ENCODE measurements around the gene PRXL2B.

PRXL2B gene

DNA sequence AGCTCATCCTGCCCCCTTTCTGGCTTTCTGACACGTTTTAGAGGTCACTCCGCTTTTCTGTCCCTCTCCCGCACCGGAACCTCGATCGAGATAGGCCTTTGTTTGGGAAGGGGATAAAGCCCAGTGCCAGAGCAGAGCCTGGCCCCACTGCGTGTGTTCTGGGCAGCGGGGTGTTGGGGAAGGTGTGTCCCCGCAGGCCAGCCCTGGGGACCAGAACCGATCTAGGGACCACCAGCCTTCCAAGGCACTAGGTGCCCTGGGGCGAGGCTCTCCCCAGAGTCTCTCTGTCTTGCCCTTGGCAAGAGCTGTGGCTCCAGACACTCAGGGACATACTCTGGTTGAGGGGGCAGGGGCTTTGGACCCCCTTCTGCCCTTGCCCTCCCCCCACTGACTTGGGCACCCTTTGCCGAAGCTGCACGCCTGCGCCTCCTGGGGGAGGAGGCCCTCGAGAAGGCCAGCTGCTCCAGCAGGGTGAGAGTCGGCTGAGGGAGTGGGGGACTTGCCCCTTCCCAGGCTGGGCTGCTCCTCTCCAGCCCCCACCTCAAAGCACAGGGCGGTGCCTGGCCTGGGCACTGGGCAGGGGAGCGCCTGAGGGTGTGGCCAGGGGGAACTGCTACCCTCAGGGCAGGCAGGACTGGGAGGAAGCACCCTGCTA is 16.4 kb downstream of the PRXL2B start:
- no peak for DNase-seq

DNA sequence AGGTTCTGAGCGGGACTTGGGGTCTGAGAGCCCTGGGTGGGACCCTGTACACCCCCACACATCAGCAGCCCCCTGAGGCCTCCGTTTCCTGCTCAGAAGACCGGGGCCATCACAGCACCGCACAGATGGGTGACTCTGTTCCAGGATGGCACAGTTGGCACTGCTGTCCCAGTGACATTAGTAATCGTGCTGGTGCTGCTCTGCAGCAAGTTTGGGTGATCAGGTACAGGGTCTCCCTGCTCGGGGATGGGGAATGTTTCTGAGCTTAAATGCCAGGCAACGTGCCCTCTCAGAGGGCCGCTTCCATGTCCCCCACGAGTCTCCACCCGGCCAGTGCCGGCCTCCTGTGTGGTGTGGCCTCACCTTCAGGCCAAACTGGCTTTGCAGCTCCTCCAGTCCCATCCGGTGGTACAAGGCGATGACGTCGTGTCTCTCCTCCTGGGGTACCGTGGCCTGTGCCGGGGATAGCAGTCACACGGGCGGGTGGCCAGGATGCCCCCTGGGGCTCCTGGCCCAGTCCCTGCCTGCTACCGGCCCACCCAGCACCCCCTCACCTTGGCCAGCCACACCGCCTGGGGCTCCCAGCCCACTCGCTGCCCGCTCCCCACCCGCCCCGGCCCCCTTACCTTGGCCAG is 17.1 kb downstream of the PRXL2B start:
- DNase-seq, result no peak

DNA sequence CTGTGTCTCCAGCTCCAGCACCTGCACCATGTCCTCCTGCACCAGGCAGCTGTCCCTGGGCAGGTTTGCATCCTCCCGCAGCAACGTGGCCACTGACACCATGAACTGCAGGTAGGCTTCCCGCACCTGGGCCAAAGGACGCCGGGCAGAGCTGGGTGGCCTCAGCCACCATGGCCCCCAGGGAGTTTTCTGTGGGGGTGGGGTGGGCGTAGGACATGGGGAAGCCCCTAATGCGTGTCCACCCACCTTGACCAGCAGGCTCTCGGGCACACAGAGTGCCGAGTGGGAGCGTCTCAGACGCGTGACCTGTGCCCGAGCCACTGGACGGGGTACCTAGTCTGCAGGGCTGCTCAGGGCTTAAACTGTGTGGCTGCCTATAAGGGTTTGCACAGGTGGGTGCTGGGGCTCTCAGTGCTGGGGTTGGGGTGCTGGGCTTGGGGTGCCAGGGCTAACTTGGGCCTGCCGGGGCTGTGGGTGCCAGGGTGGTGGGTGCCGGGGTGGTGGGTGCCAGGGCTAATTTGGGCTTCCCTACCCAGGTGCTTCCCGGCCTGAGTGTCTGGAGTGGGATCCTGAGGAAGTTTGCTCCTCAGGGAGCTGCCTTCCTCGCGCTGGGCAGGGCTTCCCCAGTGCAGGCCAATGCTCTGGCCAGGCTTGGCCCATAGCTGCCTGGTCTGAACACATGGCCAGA is 17.7 kb downstream of the PRXL2B start:
- DNase-seq, result no peak

DNA sequence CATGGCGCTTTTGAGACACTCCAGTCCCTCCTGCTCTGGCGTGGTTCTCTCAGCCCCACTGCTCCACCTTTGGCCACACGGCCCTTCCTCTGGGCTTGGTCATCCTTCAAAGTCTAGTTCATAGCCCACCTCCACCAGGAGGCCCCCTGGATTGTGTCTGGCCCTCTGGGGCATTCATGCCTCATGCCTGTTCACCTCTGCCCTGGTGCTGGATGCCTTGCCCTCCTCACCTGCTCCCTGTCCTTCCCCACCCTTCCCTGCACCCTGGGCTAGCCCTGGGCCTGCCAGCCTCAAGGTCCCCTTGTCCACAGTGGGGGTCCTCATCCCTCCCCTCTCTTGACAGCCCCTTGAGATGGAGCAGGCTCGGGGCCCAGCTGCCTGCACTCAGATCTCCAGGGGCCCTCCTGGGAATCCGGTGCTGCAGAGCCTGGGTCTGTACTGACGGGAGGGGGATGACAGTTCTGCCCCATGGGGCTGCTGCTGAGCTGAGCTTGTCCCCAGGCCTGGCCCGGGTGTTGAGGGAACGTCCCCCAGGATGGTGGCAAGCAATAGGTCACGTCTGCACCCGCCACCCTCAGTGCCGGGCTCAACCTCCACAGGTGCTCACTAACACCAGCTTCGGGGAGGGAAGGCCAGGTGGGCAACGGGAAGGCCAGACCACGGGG is 18.4 kb downstream of the PRXL2B start:
- DNase-seq, result no peak

DNA sequence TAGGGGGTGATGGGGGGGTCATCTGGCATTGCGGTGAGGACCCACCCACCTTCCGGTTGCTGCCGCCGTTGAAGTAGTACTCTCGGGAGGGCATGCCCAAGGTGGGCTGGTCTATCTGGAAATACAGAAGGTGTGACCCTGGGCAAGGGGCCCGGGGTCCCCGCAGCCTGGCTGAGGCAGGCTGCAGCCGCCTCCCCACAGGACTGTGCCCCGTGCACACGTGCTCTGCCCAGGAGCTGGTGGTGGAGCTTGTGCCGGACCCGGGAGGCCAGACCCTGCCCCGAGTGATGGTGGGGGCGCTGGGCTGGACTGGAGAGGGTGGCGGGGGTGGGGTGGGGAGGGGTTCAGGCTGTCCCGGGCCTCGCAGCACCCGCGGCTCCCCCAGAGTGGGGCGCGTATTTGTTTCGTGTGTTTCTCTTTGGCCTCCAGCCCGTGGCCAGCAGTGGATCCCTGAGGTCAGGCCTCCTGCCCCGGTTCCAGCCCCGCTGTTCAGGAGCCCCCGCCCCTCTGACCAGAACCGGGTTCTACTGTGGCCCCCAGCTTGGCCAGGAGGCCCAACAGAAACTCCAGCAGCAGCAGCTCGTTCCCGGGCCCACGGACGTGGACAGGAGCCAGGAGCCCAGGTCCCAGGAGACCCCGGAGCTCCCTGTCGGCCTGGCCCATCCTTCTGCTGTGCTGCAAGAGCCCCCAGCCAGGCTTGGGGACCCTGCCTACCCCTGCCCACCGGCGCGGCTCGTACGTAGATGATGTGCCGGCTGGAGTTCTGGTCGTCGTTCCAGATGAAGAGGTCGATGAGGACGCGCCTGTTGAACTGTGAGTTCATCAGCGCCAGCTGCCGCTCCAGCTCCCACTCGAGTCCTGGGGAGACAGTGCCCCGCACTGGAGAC is 19.2 kb downstream of the PRXL2B start:
- no peak for DNase-seq

DNA sequence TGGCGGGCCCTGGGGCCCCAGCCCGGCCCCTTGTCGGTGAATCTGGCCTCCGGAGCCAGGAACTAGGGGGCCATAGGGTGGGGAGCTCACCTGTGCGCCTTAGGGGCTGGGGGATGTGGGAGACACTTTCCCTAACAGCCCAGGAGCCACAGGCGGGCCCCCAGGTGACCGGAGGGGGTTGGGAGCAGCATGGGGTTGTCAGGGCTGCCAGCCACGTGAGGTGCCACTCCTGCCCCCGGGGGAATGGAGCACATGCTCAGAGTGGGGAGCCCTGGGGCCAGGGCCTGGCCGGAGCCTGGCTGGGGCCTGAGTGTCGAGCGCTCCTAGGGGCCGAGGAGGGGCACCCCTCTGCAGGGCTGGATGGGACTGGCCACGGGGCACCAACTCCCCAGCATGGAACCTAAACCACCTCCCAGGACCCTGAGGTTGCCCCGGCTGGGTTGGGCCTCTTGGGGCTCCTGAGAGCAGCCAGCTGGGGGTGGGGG is 19.9 kb downstream of the PRXL2B start:
- DNase-seq, result no peak

DNA sequence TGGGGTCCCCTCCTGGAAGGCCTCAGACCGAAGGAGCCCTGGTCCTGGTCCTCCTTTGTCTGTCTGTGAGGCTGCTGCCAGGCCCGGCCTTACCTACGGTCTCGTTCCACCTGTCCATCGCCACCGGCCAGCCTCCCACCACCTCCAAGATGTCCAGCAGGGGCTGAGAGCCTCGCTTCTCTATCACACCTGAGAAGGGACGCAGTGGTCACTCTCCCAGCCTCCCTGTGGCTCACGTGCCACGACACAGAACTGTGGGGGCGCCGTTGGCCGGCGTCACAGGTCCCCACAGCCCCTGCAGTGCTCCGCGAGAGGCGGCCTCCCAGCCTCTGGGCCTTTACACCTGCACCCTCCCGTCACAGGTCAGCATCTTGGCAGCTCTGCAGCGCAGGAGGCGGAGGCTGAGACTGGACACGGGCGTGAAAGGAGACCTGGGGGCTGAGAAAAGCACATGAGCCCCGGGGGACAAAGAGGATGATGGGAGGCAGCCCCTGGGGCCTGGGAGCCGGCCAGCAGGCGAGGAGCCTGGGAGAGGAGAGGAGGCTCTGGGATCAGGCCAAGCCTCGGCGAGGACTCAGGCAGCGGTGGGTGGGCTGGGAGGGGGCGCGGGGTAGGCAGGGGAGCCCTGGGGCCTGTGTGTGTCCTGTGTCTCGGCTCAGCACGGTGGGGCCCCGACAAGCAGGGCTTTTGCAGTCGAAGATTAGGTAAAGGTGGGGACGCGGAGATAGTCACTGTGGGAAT is 20.5 kb downstream of the PRXL2B start:
- DNase-seq, result no peak

DNA sequence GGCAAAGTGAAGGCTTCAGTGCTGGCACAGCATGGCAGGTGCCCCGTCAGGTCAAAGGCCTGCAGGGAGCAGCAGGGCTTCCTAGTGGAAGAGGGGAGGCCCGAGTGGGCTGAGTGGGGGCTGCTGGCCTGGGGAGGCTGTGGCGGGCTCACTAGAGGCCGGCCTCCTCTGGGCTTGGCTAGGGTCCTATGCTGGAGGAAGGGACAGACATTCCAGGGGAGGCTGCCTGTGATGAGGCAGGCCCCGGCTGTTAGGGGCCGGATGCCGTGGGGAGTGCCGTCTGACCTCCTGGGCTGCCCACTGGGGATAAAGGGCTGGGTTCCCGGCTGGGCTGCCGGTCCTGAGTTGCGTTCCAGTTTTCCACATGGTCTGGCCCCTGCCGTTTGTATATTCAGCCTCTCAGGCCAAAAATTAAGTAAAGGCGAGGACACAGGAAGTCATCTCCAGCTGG is 21.1 kb downstream of the PRXL2B start:
- no peak for DNase-seq

DNA sequence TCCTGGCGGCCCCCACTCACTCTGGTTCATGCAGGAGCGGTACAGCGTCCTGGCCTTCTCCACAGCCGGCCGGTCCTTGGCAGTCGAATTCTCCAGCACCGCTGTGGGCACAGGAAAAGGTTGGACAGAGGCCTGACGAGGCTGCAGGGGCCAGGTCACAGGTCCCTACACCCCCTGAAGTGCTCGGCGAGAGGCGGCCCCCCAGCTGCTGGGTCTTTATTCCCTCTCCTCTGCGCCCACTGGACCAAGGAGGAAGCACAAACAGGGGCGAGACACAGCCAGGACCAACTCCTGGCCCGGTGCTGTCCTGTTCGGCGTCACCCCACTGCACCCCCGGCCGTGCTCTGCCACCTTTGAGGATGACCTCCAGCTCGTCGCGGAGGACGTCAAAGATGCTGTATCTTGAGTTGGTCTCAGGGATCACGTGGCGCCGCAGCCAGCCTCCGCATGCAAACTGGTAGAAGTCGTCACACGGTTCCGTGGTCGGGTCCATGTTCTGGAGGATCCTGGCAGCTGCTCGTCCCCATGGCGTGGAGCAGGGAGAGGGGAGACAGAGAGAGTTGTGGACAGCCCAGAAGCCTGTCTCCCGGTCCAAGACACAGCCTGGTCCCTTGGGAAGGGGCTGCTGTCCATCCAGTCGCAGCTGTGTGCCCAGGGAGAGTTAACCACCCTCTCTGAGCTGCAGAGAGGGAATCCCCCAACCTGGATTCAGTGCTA is 22.9 kb downstream of the PRXL2B start:
- no peak for DNase-seq

DNA sequence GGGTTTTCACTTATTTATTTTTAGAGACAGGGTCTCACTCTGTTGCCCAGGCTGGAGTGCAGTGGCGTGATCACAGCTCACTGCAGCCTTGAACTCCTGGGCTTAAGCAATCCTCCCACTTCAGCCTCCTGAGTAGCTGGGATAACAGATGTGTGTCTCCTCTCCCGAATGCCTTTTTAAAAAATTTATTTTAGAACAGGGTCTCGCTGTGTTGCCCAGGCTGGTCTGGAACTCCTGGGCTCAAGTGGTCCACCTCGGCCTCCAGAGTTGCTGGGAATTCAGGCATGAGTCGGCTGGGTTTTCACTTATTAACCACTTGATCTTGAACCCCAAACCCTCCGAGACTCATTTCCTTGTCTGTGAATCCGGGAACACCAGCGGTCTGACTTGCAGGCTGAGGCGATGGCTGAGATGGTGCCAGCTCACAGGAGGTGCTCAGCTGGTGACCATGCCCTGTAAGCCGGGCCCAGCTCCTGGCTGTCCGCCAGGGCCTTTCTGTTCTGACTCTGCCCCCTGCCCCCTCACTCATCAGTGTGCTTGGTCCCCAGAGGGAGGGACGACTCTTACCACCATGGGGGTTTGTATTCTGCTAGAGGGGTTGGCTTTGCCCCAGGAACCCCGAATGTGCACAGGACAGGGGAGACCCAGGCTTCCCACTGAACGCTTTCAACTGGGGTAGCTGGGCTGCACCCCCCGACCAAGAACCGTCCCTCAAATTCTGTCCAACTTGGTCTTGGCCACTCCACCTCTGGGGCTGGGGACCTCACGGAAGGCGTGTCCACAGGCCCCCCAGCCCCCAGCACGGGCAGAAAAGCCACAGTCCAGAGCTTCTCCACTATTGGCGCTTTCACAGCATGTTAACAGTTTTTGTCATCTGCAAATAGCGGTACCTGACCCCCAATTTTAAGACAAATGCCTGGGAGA is 23.7 kb downstream of the PRXL2B start:
- no peak for DNase-seq

DNA sequence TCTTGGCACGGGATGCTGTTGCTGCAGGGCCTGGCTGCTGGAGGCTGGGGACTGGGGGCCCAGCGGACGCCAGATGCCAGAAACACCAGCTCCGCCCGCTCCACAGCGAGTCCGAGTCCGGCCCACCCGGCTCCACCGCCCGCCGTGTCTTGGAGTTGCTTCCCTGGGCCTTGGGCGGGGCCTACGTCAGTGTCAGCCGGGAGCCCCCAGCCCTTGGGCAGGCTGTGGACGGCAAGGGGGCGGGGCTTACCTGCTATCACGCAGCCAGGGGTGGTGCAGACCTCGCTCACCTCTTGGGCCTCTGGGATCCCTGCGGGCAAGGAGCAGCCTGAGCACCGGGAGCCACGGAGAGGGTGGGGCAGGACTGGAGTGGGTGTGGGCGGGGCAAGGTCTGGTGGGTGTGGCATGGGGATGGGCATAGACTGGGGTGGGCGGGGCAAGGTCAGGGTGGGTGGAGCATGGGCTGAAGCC is 24.5 kb downstream of the PRXL2B start:
- no peak for DNase-seq

DNA sequence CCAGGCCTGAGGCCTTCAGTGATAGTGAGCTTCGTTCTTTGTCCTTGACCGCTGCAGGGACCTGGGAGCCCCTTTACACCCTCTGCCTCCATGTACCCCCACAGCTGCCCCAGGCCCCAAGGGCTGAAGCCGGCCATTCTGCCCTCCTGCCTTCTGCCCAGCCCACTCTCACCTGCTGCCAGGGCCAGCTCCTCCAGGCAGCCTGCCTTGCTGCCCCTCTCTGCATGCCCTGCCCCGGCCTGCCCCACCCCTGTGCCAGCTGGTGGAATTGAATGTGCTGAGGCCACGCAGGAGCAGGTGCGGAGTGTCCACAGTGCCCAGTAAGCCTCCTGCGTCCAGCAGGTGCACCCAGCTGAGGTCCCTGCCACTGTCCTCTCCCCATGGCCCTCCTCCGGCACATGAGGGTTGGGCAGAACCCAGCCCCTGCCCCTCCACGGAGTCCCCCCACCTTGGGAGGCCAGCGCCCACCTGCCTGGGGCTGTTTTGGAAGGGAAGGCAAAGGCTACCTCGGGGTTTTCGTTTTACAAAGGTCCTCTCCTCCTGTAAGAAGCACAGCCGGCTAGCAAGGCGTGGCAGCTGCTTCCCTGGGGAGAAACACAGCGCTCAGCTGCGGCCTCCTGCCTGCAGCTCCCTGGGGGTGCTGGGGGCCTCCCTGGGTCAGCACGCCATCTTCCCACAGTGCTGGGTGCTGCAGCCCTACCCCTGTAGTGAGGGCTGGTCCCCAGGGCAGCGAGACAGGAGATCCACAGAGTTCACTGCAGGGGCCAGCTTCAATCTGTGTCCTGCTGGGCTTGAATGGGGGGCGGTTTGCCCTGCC is 25.3 kb downstream of the PRXL2B start:
- DNase-seq, result no peak

DNA sequence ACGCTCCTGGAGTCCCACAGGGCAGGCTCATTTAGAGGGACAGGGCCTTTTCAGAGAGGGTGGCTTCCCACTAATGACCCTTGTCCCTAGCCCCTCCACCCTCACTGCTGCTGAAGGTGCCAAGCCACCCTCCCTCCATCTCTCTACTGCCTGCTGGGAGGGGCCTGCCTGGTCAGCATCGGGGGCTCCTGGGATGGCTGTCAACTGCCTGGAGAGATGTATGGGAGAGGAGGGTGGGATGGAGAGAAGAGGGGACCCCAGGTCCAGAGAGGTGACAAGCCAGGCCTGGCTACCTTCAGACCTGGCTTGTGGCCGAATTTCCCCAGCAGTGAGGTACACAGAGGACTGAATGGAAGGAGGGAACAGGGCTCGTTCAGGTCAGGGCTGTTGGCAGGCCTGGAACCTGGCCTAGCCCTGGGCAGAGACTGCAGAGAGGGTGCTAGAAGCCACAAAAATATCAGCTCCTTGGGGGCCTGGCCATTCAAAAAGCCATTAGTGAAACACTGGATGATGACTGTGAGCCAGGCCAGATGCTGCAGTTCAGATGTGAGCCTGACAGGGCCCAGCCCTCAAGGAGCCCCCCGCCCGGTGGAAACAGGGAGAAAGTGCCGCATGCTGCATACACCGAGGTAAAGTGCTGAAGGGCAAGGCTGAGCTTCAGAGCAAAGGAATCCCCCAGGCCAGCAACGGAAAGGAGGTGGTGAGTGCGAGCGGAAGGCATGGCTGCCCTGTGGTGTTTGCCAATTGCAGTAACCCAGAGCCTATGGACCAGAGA is 26.2 kb downstream of the PRXL2B start:
- no peak for DNase-seq

DNA sequence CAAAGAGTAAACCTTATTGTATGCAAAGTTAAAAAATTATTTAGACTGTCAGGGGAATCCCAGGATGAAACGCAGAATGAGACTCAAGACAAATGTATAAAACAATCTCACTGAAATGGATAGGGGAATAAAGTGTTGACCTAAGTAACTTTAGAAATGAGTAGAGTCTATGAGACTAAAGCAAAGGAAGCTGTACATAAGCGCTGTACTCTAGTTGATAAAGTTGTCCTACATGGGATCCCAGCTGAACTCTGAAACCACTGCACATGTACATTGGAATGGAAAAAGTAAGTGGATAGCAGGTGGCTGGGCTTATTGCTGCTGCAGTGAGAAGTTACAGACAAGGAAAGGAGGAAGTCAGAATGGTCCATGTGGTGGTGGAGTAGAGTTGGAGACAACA is 27.6 kb downstream of the PRXL2B start:
- no peak for DNase-seq

DNA sequence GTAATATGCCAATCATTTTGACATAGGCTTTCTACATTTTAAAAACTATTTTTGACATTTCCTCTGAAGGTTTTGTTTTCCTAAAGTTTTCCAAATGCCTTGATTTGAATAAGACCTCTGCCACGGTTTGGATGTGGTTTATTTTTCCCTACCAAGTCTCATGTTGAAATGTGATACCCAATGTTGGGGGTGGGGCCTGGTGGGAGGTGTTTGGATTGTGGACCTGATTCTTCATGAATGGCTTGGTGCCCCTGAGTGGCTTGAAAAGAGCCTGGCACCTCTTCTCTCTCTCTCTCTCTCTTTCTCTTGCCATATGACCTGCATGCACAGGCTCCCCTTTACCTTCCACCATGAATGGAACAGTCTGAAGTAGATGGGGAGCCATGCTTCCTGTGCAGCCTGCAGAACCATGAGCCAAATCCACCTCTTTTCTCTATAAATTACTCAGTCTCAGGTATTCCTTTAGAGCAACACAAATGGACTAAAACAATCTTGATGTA is 31.4 kb downstream of the PRXL2B start:
- no peak for DNase-seq

DNA sequence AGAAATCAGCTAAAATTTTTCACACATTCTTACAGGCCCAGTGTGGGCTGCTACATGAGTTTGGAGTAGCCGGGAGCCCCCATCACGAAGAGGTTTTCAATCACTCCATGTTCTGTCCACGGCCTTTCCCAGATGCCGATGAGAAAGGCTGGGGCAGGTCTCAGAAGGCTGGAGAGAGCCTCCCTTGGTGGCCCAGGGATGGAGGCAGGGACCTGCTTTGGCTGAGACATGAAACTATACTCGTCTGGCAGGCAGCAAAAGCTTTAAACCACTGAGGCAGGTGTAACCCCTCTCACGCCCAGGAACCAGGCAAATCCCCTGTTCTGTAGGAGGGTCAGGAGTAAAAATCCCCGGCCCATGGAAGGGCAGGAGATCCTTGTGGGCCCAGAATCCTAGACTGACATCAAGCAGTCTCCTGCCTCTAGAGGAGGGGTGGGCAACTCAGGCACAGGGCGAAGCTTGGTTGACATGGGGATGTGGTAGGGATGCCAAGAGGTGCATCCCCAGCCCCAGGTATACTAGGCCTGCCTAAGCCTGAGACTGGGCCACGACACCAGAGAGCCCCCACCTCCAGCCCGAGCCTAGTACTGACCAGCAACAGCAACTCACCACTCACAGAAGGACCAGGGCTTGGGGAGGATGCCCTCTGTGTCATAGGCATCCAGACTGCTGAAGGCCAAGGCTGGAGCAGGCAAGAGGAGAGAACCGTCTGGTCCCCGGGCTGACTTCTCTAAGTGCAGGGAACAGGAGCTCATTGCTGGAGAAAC is 37.2 kb downstream of the PRXL2B start:
- DNase-seq, result no peak

DNA sequence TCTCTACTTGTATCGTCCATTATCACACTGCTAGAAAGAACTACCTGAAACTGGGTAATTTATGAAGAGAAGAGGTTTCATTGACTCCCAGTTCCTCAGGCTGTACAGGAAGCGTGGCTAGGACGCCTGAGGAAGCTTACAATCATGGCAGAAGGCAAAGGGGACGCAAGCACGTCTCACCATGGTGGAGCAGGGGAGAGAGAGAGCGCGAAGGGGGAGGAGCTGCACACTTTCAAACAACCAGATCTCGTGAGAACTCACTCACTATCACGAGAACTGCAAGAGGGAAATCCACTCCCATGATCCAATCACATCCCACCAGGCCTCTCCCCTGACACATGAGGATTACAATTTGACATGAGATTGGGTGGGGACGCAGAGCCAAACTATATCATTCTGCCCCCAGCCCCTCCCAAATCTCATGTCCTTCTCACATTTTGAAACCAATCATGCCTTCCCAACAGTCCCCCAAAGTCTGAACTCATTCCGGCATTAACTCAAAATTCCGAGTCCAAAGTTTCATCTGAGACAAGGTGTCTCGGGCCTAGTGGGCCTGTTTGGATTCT is 38.2 kb downstream of the PRXL2B start:
- DNase-seq, result no peak

Data from NCI-H524 treated with DMSO at 0.1 percent for 48 hours (cell line).